ENCODE measurements around the gene RFLNA. TPM values are rescaled to one million over a fixed set of nuclear protein-coding genes. Genes with fewer than 3 reads are reported as not detected.

RFLNA gene
- total and polyA plus RNA-seq, 2 donors (not counting 1 experiment from before 2014, with no cell fraction given), result not detected

DNA sequence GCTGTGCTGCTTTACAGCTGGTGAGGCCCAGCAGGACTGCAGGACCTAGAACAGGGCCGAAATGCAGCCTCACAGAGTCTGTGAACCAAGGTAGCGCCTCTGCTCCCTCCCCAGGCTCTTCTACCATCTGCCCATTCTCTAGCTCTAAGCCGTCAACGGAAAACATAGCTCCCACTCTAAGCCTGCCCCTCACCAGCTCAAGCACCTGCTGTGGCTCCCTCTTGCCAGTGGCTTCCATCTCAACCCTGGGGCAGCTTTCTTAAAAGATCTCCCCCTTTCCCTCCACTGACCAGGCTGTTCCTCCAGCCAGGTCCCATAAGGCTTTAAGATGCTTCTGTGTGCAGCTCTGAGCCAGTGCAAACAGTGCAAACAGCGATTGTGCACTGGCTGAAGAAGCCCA, 61.3 kb downstream of the RFLNA start:
- Histone ChIP-seq H3K4me1 (ENCODE audit: control insufficient read depth in 2 of 2, insufficient read depth in 2 of 2, low read length in 2 of 2) (no peaks in the 10 kb centered on the region), H3K9ac (ENCODE audit: low read length) (no peak overlapping the region), H3K4me2 (replicated peaks; ENCODE audit: low read depth, low read length, poor library complexity, severe bottlenecking) (no peak overlapping the region), H2AFZ (ENCODE audit: insufficient read depth, low read depth, low read length, poor library complexity, severe bottlenecking) (no peak overlapping the region), H3K9me3 (ENCODE audit: control extremely low read depth in 1 of 3, control insufficient read depth in 2 of 3, insufficient read depth in 1 of 3, low read length in 2 of 3) (no peaks in the 10 kb centered on the region), H4K20me1 (ENCODE audit: control insufficient read depth, insufficient read depth, low read length, poor library complexity, severe bottlenecking) (no peaks in the 10 kb centered on the region), H3K4me3 (ENCODE audit: control extremely low read depth in 1 of 5, extremely low read depth in 1 of 5, insufficient read depth in 1 of 5, low read depth in 2 of 5, low read length in 4 of 5) (no peak overlapping the region), H3K27ac (ENCODE audit: low read length in 2 of 2) (no peak overlapping the region), H3K79me2 (ENCODE audit: control insufficient read depth, insufficient read depth, low read length) (no peaks in the 10 kb centered on the region), H3K36me3 (replicated peaks in 1 of 2; ENCODE audit: control extremely low read depth in 1 of 2, control insufficient read depth in 1 of 2, extremely low read depth in 1 of 2, insufficient read depth in 2 of 2, low read length in 1 of 2) (peaks cover 2 to 69% of the 10 kb centered on the region in 2 experiments), H3K27me3 (replicated peaks in 1 of 4; ENCODE audit: control extremely low read depth in 1 of 4, control insufficient read depth in 3 of 4, insufficient read depth in 4 of 4, low read length in 3 of 4) (no peaks in the 10 kb centered on the region)
- Mint-ChIP-seq H3K4me3 (no peak overlapping the region), H3K4me1 (no peaks in the 10 kb centered on the region), H3K9me3 (ENCODE audit: insufficient read depth) (no peaks in the 10 kb centered on the region), H3K27ac (no peak overlapping the region), H3K27me3 (no peaks in the 10 kb centered on the region)
- ChIA-PET POLR2A (no interaction called here), CTCF (no interaction called here)
- no peak for TF ChIP-seq EZH2 (IDR thresholded peaks at IDR 0.05; ENCODE audit: borderline replicate concordance, insufficient read depth, low read depth, low read length, poor library complexity, severe bottlenecking)
- no peak for TF ChIP-seq CTCF (IDR thresholded peaks at IDR 0.05)
- intact Hi-C loops (cut with micrococcal nuclease), result no loop called here
- WGBS (ENCODE audit: insufficient coverage), result 100% methylated on average over 5 of the region's 5 CpGs
- DNase-seq (no peak), ATAC-seq (ENCODE audit: low read depth) (no peak)

DNA sequence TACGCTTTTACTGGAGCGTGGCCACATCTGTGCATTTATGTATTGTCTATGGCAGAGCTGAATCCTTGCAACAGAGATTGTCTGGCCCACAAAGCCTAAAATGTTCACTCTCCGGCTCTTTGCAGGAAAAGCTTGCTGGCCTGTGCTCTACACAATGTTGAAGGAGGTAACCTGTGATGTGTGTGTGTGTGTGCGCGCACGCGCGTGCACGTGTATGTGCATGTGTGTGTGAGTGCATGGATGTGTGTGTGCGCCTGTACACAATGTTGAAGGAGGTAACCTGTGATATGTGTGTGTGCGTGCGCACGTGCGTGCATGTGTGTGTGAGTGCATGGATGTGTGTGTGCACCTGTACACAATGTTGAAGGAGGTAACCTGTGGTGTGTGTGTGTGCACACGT, 62.7 kb downstream of the RFLNA start:
- Histone ChIP-seq H3K27ac (ENCODE audit: low read length in 2 of 2) (no peak overlapping the region), H3K4me3 (ENCODE audit: control extremely low read depth in 1 of 5, extremely low read depth in 1 of 5, insufficient read depth in 1 of 5, low read depth in 2 of 5, low read length in 4 of 5) (no peak overlapping the region), H3K4me2 (replicated peaks; ENCODE audit: low read depth, low read length, poor library complexity, severe bottlenecking) (no peak overlapping the region), H3K9ac (ENCODE audit: low read length) (no peak overlapping the region), H3K36me3 (replicated peaks in 1 of 2; ENCODE audit: control extremely low read depth in 1 of 2, control insufficient read depth in 1 of 2, extremely low read depth in 1 of 2, insufficient read depth in 2 of 2, low read length in 1 of 2) (peaks cover 2 to 69% of the 10 kb centered on the region in 2 experiments), H3K27me3 (replicated peaks in 1 of 4; ENCODE audit: control extremely low read depth in 1 of 4, control insufficient read depth in 3 of 4, insufficient read depth in 4 of 4, low read length in 3 of 4) (no peaks in the 10 kb centered on the region), H3K9me3 (ENCODE audit: control extremely low read depth in 1 of 3, control insufficient read depth in 2 of 3, insufficient read depth in 1 of 3, low read length in 2 of 3) (no peaks in the 10 kb centered on the region), H3K79me2 (ENCODE audit: control insufficient read depth, insufficient read depth, low read length) (no peaks in the 10 kb centered on the region), H3K4me1 (ENCODE audit: control insufficient read depth in 2 of 2, insufficient read depth in 2 of 2, low read length in 2 of 2) (no peaks in the 10 kb centered on the region), H2AFZ (ENCODE audit: insufficient read depth, low read depth, low read length, poor library complexity, severe bottlenecking) (no peak overlapping the region), H4K20me1 (ENCODE audit: control insufficient read depth, insufficient read depth, low read length, poor library complexity, severe bottlenecking) (peaks cover 6% of the 10 kb centered on the region)
- H3K4me1 Mint-ChIP-seq, result no peaks in the 10 kb centered on the region
- CTCF ChIA-PET, result interaction anchor here (0.7 kb wide), 1 partner anchor 146 kb away, joined by 3 read pairs; no protein-coding TSS in a partner anchor
- no peak for TF ChIP-seq EZH2 (IDR thresholded peaks at IDR 0.05; ENCODE audit: borderline replicate concordance, insufficient read depth, low read depth, low read length, poor library complexity, severe bottlenecking)
- no peak for DNase-seq
- H3K4me3 Mint-ChIP-seq, result no peak overlapping the region
- POLR2A ChIA-PET, result no interaction called here
- no peak overlapping the region for H3K27ac Mint-ChIP-seq
- ATAC-seq (ENCODE audit: low read depth), result no peak
- no peaks in the 10 kb centered on the region for H3K9me3 Mint-ChIP-seq (ENCODE audit: insufficient read depth)
- H3K27me3 Mint-ChIP-seq, result no peaks in the 10 kb centered on the region
- intact Hi-C loops (cut with micrococcal nuclease), result no loop called here
- 97% methylated on average over 15 of the region's 15 CpGs for WGBS (ENCODE audit: insufficient coverage)
